Choroid plexus epithelial cell (primary cell): ENCODE results near the gene RGS17.

Experiments
- DNase-seq: peaks from one replicate; pipeline ENCODE4 v3.0.0-alpha.2; 2010; ENCODE audit warnings: low read depth
- H3K4me3 ChIP-seq: 2 replicates; pipeline ENCODE4 v1.5.1; 2011; ENCODE audit warnings: low read depth, mild to moderate bottlenecking, control low read depth, low read length, moderate library complexity
- TF ChIP-seq, protein P1 (sequence below): conservative IDR thresholded peaks from 2 replicates; pipeline ENCODE4 v1.5.1; 2011; ENCODE audit warnings: low read depth, mild to moderate bottlenecking, control low read depth, inconsistent platforms, low read length, moderate library complexity

RGS17 gene

DNA sequence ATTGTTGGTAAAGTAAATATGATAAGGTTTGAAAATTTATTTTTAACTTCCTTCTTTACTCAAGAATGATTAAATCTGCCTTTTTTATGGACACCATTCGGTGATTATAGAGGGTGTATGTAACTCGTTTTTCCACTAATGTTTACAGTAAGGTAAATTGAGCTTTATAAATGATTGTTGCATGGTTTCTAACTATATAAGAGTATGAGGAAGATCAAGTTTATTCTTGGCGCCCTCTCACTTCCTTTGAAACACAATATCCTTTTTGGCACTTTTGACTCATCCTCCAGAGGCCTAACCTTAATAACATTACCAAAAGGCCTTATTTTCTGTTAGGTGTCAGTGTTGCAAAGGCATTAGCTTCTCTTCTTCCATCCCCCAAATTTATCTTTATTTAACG lies 86.8 kb downstream of the RGS17 start:
- peak; percentile 39 for DNase-seq
- H3K4me3 ChIP-seq = no peak overlapping the region

DNA sequence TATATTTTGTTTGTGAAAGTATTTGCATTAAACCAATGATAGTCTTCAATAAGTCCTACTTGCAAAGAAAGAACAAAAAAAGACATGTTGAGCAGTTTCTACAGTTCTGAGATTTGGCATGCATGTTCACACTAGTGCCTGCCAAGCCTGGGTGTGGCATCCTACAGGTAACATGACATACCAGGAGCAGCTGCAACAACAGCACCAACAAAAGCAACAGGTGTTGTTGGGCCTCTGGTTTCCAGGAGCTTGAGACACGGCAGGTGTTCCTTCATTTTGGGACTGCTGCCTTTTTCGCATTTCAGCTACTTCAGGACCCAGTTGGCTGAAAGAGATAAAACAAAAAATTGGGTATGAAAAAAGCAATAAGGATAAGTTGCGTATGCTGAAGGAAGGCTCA lies 87.4 kb downstream of the RGS17 start:
- no peak for DNase-seq
- H3K4me3 ChIP-seq = no peak overlapping the region
- TF ChIP-seq, protein P1, sequence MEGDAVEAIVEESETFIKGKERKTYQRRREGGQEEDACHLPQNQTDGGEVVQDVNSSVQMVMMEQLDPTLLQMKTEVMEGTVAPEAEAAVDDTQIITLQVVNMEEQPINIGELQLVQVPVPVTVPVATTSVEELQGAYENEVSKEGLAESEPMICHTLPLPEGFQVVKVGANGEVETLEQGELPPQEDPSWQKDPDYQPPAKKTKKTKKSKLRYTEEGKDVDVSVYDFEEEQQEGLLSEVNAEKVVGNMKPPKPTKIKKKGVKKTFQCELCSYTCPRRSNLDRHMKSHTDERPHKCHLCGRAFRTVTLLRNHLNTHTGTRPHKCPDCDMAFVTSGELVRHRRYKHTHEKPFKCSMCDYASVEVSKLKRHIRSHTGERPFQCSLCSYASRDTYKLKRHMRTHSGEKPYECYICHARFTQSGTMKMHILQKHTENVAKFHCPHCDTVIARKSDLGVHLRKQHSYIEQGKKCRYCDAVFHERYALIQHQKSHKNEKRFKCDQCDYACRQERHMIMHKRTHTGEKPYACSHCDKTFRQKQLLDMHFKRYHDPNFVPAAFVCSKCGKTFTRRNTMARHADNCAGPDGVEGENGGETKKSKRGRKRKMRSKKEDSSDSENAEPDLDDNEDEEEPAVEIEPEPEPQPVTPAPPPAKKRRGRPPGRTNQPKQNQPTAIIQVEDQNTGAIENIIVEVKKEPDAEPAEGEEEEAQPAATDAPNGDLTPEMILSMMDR = no peak

More for the DNA sequence above, 86.8 kb downstream of the RGS17 start:
- TF ChIP-seq, protein P1 = no peak

DNA sequence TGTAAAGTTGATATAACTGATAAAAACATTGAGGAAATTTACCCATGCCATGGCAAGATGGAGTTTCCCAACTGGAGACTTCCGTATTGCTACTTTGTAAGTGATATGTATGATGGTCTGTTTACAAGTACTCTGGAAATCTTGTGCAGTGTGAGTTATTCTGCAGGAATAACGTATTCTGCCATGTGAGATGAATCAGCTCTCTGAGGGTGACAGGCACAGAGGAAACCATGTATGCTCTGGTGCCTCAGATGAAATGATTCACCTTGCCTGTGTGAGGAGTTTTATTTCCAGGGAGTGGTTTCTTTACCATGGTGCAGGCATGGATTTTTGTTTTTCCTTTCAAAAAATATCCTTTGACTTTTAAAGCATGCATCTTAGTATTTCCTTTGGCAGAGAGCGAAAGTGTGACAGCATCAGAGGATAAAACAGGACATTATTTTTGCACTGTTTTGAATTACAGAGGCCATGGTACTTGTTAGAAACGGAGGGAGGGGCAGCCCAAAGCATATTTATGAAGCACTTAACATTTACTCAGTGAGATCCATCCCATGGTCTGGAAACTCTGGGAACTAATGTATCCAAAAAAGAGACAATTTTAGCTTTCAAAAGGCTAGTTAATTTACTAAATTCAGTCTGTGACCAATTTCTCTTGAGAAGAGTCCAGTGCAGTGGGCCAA lies 92.6 kb downstream of the RGS17 start:
- H3K4me3 ChIP-seq = no peak overlapping the region

DNA sequence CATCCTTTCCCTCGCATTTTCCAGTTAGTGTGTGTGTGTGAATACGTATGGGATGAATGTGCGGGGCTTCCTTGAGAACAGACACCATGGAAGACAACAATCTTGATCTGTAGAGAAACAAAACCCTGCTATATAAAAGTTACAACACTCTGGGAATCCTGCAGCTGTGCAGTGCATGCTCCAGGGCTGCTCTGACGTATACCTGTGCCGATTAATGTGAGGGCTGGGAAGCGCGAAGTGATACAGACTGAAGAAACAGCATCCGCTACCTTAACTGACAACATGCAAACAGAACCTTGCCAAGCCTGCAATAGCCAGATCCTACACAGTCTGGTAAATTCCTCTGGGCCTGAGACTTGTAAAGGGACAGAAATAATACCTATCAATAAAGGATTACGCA lies 96.9 kb downstream of the RGS17 start:
- TF ChIP-seq, protein P1 = no peak

More for the DNA sequence above, 92.6 kb downstream of the RGS17 start:
- peak; percentile 52 for DNase-seq
- TF ChIP-seq, protein P1 = no peak

DNA sequence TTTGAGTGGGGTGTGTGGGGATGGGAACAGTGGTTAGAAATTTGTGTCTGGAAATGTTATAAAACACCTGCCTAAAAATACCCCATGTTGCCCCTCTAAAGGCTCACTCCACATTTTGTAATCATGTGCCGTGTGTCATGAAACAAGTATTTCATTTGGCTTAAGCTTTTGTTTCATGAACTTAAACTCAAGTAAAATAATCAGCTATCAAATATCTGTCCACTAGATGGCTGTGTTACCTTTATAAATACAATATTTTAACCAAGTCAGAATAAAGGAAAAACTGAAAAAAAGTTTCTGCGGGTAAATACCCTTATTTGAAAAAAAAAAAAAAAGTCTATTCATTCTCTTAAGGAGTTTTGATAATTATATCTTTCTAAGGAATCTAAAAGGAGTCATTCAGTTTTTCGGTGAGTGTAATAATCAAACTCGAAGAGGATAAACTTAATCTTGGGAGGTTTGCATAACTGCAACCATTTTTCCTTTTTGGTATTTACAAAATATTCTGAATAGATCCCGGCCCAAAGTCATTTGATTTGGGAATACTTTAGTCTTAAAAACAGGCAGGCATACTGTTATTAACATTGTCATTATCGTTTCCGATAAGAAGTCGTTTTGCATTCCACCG lies 98.7 kb downstream of the RGS17 start:
- no peak overlapping the region for H3K4me3 ChIP-seq
- TF ChIP-seq, protein P1 = peak; percentile 40
- DNase-seq = peak; percentile 86

More for the DNA sequence above, 96.9 kb downstream of the RGS17 start:
- DNase-seq = no peak
- no peak overlapping the region for H3K4me3 ChIP-seq

DNA sequence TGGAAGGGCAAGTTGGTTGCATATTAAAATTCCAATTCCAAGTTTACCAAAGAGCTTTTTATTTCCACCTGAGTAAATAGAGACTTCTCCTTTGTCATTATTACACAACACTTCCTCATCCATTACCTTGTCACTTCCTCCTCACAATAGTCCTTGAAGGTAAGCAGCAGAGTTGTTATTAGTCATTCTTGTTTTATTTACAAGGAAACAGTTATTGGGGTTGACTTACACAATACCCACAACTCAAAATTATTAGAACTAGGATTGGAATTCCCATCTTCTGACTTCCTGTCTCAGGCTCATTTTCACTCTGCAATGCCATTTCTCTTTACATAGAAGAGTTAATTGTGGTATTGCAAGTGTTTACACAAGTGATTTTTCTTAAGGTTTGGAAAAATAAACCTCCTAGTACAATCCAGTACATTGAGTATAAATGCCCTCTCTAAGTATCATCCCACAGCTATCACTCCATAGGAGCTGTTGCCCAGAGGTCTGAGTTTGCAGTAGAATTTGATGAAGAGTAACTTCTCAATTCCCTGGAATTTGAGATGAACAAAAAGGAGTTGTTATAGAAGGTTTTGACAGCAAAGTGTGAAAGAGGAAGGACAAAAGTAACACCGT lies 99.6 kb downstream of the RGS17 start:
- TF ChIP-seq, protein P1 = no peak
- H3K4me3 ChIP-seq = no peak overlapping the region
- peak; percentile 34 for DNase-seq
